Suprapubic skin (tissue), 4 donors: ENCODE data around the gene BICRAL.

Source experiments
- EP300 ChIP-seq: sonication (generic); formaldehyde crosslinking; IDR thresholded peaks from one replicate; pipeline ENCODE4 v1.6.1; 2017; ENCODE audit warnings: antibody characterized with exemption
- POLR2A ChIP-seq, 2 donors: fragments of 450-650 bp; IDR thresholded peaks; one replicate each; pipeline ENCODE4 v1.6.1; 2017; ENCODE audit warnings: antibody characterized with exemption in 2 of 2, mild to moderate bottlenecking in 2 of 2, moderate library complexity in 2 of 2
- POLR2AphosphoS5 ChIP-seq, 3 donors: sonication (generic); formaldehyde crosslinking; IDR thresholded peaks; one replicate each; pipeline ENCODE4 v1.6.1; 2017; ENCODE audit warnings: antibody characterized with exemption in 3 of 3
- TF ChIP-seq, protein P1 (sequence below), 2 donors: fragments of 200-600 bp in 1 of 2; fragments of 450-650 bp in 1 of 2; sonication (generic) in 1 of 2; IDR thresholded peaks; one replicate each; pipeline ENCODE4 v1.5.1; 2016 to 2019; ENCODE audit warnings: antibody characterized with exemption in 2 of 2, mild to moderate bottlenecking in 1 of 2, moderate library complexity in 1 of 2

DNA sequence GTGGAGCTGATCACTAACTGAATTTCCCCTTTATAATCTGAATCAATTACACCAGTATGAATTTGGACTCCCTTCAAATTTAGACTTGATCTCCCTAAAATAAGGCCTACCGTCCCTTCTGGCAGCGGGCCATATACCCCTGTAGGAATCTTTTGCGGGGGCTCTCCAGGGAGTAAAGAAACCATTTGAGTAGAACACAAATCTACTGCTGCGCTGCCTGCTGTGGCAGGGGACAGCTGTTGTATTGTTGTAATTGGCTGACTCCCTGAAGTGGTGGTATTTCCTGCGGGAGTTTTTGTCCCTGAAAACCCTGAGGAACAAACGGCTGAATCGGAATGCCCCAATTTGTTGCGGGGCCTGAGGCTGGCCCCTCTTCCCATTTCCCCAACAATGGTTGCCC is 118.0 kb downstream of the BICRAL start:
- no peak for TF ChIP-seq POLR2AphosphoS5 (IDR thresholded peaks at IDR 0.05)
- TF ChIP-seq, protein P1, sequence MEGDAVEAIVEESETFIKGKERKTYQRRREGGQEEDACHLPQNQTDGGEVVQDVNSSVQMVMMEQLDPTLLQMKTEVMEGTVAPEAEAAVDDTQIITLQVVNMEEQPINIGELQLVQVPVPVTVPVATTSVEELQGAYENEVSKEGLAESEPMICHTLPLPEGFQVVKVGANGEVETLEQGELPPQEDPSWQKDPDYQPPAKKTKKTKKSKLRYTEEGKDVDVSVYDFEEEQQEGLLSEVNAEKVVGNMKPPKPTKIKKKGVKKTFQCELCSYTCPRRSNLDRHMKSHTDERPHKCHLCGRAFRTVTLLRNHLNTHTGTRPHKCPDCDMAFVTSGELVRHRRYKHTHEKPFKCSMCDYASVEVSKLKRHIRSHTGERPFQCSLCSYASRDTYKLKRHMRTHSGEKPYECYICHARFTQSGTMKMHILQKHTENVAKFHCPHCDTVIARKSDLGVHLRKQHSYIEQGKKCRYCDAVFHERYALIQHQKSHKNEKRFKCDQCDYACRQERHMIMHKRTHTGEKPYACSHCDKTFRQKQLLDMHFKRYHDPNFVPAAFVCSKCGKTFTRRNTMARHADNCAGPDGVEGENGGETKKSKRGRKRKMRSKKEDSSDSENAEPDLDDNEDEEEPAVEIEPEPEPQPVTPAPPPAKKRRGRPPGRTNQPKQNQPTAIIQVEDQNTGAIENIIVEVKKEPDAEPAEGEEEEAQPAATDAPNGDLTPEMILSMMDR (IDR thresholded peaks at IDR 0.05): no peak
- TF ChIP-seq POLR2A (IDR thresholded peaks at IDR 0.05): no peak
- TF ChIP-seq EP300: no peak
